Measurements from ENCODE around the gene ASCL1.

ASCL1 gene

GRCh38 chr12:102962532-102962931 is 5.1 kb downstream of the ASCL1 start:
- no peak for DNase-seq (ENCODE audit: low read depth)
- in situ Hi-C loops (cut with HindIII; ENCODE audit: low sequenced_read_pairs) = no loop called here

DNA sequence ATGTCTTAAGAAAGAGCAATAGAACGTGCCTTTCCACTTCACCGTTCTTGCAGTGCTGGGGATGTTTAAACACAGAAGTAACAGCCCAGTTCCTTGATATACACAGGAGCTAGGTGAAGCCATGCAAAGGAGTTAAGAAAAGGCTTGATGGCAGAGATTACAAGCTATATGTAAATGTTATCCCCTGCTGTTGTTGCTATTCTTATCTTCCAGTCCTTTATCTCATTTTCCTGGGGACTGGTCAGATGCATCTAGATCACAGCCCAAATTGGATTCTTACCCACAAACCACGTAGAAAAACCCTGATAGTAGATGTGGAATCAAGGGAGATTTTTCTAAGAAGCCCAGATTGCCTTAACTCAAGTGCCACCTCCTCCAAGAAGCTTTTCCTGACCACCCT is 5.5 kb downstream of the ASCL1 start:
- DNase-seq (ENCODE audit: low read depth) = no peak
- in situ Hi-C loops (cut with HindIII; ENCODE audit: low sequenced_read_pairs) = no loop called here
- TF ChIP-seq CTCF (IDR thresholded peaks at IDR 0.05; ENCODE audit: low read depth, low read length, missing control alignments) = no peak

More at GRCh38 chr12:102962532-102962931, 5.1 kb downstream of the ASCL1 start:
- no peak overlapping the region for H3K4me3 ChIP-seq (ENCODE audit: low read depth, low read length)
- TF ChIP-seq CTCF (IDR thresholded peaks at IDR 0.05; ENCODE audit: low read depth, low read length, missing control alignments) = no peak

GRCh38 chr12:102963796-102964195 is 6.3 kb downstream of the ASCL1 start:
- H3K4me3 ChIP-seq (ENCODE audit: low read depth, low read length) = no peak overlapping the region
- TF ChIP-seq CTCF (IDR thresholded peaks at IDR 0.05; ENCODE audit: low read depth, low read length, missing control alignments) = no peak
- no peak for DNase-seq (ENCODE audit: low read depth)
- in situ Hi-C loops (cut with HindIII; ENCODE audit: low sequenced_read_pairs) = no loop called here

More for the DNA sequence above, 5.5 kb downstream of the ASCL1 start:
- no peak overlapping the region for H3K4me3 ChIP-seq (ENCODE audit: low read depth, low read length)

GRCh38 chr12:102964872-102965271 is 7.4 kb downstream of the ASCL1 start:
- DNase-seq (ENCODE audit: low read depth) = no peak
- TF ChIP-seq CTCF (IDR thresholded peaks at IDR 0.05; ENCODE audit: low read depth, low read length, missing control alignments) = no peak
- H3K4me3 ChIP-seq (ENCODE audit: low read depth, low read length) = no peak overlapping the region
- in situ Hi-C loops (cut with HindIII; ENCODE audit: low sequenced_read_pairs) = no loop called here

- no peak overlapping the region for H3K4me3 ChIP-seq (ENCODE audit: low read depth, low read length)
- no peak for TF ChIP-seq CTCF (IDR thresholded peaks at IDR 0.05; ENCODE audit: low read depth, low read length, missing control alignments)
- in situ Hi-C loops (cut with HindIII; ENCODE audit: low sequenced_read_pairs) = no loop called here
- no peak for DNase-seq (ENCODE audit: low read depth)
Observed at GRCh38 chr12:102965281-102966155, 8.0 kb downstream of the ASCL1 start.

GRCh38 chr12:102966200-102966863 is 8.9 kb downstream of the ASCL1 start:
- no peak overlapping the region for H3K4me3 ChIP-seq (ENCODE audit: low read depth, low read length)
- no peak for TF ChIP-seq CTCF (IDR thresholded peaks at IDR 0.05; ENCODE audit: low read depth, low read length, missing control alignments)
- in situ Hi-C loops (cut with HindIII; ENCODE audit: low sequenced_read_pairs) = no loop called here
- DNase-seq (ENCODE audit: low read depth) = no peak

Data from astrocyte of the cerebellum (primary cell).